Progenitor cell of endocrine pancreas (in vitro differentiated cells): Measurements from ENCODE around the gene ETNK1. TPM values are rescaled to one million over a fixed set of nuclear protein-coding genes. Genes with fewer than 3 reads are reported as not detected.

Experiments
- DNase-seq: peaks from one replicate; pipeline ENCODE4 v3.0.0; 2021; ENCODE audit warnings: low spot score; ENCODE audit not compliant: unreplicated experiment
- H3K27ac Mint-ChIP-seq: 2 replicates; pipeline ENCODE4 v1.8.0; 2021; ENCODE audit warnings: mild to moderate bottlenecking, moderate library complexity, mixed read lengths
- H3K27me3 Mint-ChIP-seq: 2 replicates; pipeline ENCODE4 v1.8.0; 2021; ENCODE audit warnings: mixed read lengths
- H3K36me3 Mint-ChIP-seq: 2 replicates; pipeline ENCODE4 v1.8.0; 2022; ENCODE audit warnings: mixed read lengths; ENCODE audit not compliant: insufficient read depth
- H3K4me1 Mint-ChIP-seq: 2 replicates; pipeline ENCODE4 v1.8.0; 2021; ENCODE audit warnings: low read depth, mixed read lengths
- H3K4me3 Mint-ChIP-seq: 2 replicates; pipeline ENCODE4 v1.8.0; 2021; ENCODE audit warnings: low read depth, mild to moderate bottlenecking, moderate library complexity, mixed read lengths
- H3K9me3 Mint-ChIP-seq: 2 replicates; pipeline ENCODE4 v1.8.0; 2021; ENCODE audit warnings: low read depth, mixed read lengths
- CTCF ChIP-seq: fragments of 200-600 bp; sonication (generic); IDR thresholded peaks from one replicate; pipeline ENCODE4 v1.5.0; 2021; ENCODE audit warnings: antibody characterized with exemption, mild to moderate bottlenecking; ENCODE audit not compliant: unreplicated experiment
- total RNA-seq: library from RNA; stranded (reverse); gene quantifications from 2 replicates; pipeline ENCODE4 v1.2.1, GENCODE V29; 2021

The ETNK1 gene
- total RNA-seq, 1 donor from 2014 or later: 285 TPM

GRCh38 chr12:22670762-22671161, 45.8 kb downstream of the ETNK1 start:
- peaks cover 49% of the 10 kb centered on the region for H3K36me3 Mint-ChIP-seq
- H3K9me3 Mint-ChIP-seq: no peaks in the 10 kb centered on the region
- H3K4me3 Mint-ChIP-seq: no peak overlapping the region
- no peaks in the 10 kb centered on the region for H3K27me3 Mint-ChIP-seq
- H3K27ac Mint-ChIP-seq: no peak overlapping the region
- peaks cover 4% of the 10 kb centered on the region for H3K4me1 Mint-ChIP-seq
- DNase-seq: no peak
- peak; percentile 46 for TF ChIP-seq CTCF

GRCh38 chr12:22672951-22673350, 48.0 kb downstream of the ETNK1 start:
- Mint-ChIP-seq H3K9me3 (peaks cover 18% of the 10 kb centered on the region), H3K36me3 (peaks cover 61% of the 10 kb centered on the region), H3K27ac (no peak overlapping the region), H3K4me3 (no peak overlapping the region), H3K4me1 (peaks cover 6% of the 10 kb centered on the region), H3K27me3 (no peaks in the 10 kb centered on the region)
- no peak for TF ChIP-seq CTCF
- no peak for DNase-seq

GRCh38 chr12:22677781-22678574, 53.0 kb downstream of the ETNK1 start:
- peaks cover 19% of the 10 kb centered on the region for H3K9me3 Mint-ChIP-seq
- H3K4me3 Mint-ChIP-seq: no peak overlapping the region
- DNase-seq: no peak
- peaks cover 72% of the 10 kb centered on the region for H3K36me3 Mint-ChIP-seq
- H3K4me1 Mint-ChIP-seq: peaks cover 8% of the 10 kb centered on the region
- no peaks in the 10 kb centered on the region for H3K27me3 Mint-ChIP-seq
- no peak for TF ChIP-seq CTCF
- peak overlapping the region; percentile 63 for H3K27ac Mint-ChIP-seq

GRCh38 chr12:22682663-22683062, 57.7 kb downstream of the ETNK1 start:
- Mint-ChIP-seq H3K4me1 (peaks cover 10% of the 10 kb centered on the region), H3K9me3 (peaks cover 4% of the 10 kb centered on the region), H3K4me3 (no peak overlapping the region), H3K27ac (no peak overlapping the region), H3K36me3 (peaks cover 37% of the 10 kb centered on the region), H3K27me3 (no peaks in the 10 kb centered on the region)
- no peak for TF ChIP-seq CTCF
- no peak for DNase-seq

GRCh38 chr12:22683131-22683530, 58.2 kb downstream of the ETNK1 start:
- no peaks in the 10 kb centered on the region for H3K27me3 Mint-ChIP-seq
- H3K4me1 Mint-ChIP-seq: peaks cover 6% of the 10 kb centered on the region
- TF ChIP-seq CTCF: no peak
- H3K27ac Mint-ChIP-seq: peak overlapping the region; percentile 85
- peaks cover 33% of the 10 kb centered on the region for H3K36me3 Mint-ChIP-seq
- no peak overlapping the region for H3K4me3 Mint-ChIP-seq
- DNase-seq: no peak
- H3K9me3 Mint-ChIP-seq: no peaks in the 10 kb centered on the region
